ENCODE results near the gene SLF2. TPM values are rescaled to one million over a fixed set of nuclear protein-coding genes. Genes with fewer than 3 reads are reported as not detected.

Gene SLF2
- total and polyA plus RNA-seq, 2 of the 13 experiments (the other 11 are each of a cell fraction or from before 2014, with no cell fraction given), result 12.2 to 48.1 TPM

GRCh38 chr10:100984672-100985177 is 72.0 kb downstream of the SLF2 start (continued):
- TF ChIP-seq ZNF550 (CRISPR knock-in tag; IDR thresholded peaks at IDR 0.05; ENCODE audit: borderline replicate concordance), result no peak
- no peak for TF ChIP-seq ZNF3 (CRISPR knock-in tag; IDR thresholded peaks at IDR 0.05)
- TF ChIP-seq AGO1 (IDR thresholded peaks at IDR 0.05; ENCODE audit: low read depth, low read length, poor library complexity, severe bottlenecking), result no peak
- no peak for TF ChIP-seq TSC22D2 (CRISPR knock-in tag; IDR thresholded peaks at IDR 0.05; ENCODE audit: borderline replicate concordance)
- TF ChIP-seq, protein P1, sequence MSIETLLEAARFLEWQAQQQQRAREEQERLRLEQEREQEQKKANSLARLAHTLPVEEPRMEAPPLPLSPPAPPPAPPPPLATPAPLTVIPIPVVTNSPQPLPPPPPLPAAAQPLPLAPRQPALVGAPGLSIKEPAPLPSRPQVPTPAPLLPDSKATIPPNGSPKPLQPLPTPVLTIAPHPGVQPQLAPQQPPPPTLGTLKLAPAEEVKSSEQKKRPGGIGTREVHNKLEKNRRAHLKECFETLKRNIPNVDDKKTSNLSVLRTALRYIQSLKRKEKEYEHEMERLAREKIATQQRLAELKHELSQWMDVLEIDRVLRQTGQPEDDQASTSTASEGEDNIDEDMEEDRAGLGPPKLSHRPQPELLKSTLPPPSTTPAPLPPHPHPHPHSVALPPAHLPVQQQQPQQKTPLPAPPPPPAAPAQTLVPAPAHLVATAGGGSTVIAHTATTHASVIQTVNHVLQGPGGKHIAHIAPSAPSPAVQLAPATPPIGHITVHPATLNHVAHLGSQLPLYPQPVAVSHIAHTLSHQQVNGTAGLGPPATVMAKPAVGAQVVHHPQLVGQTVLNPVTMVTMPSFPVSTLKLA (IDR thresholded peaks at IDR 0.05), result peak; percentile 83
- no peak for TF ChIP-seq ZNF557 (CRISPR knock-in tag; IDR thresholded peaks at IDR 0.05)
- TF ChIP-seq PAF1 (CRISPR knock-in tag; IDR thresholded peaks at IDR 0.05), result peak; percentile 92; the same call in 1 of the 2 replicates
- TF ChIP-seq ZNF660 (CRISPR knock-in tag; IDR thresholded peaks at IDR 0.05; ENCODE audit: borderline replicate concordance, low read depth), result no peak
- TF ChIP-seq FOXJ3 (CRISPR knock-in tag; IDR thresholded peaks at IDR 0.05; ENCODE audit: borderline replicate concordance), result no peak
- no peak for TF ChIP-seq ZSCAN5A (CRISPR knock-in tag; IDR thresholded peaks at IDR 0.05; ENCODE audit: borderline replicate concordance)
- no peak for TF ChIP-seq ZNF329 (CRISPR knock-in tag; IDR thresholded peaks at IDR 0.05; ENCODE audit: low read depth)
- TF ChIP-seq ZNF800 (CRISPR knock-in tag; IDR thresholded peaks at IDR 0.05), result no peak
- TF ChIP-seq ZNF253 (CRISPR knock-in tag; IDR thresholded peaks at IDR 0.05; ENCODE audit: borderline replicate concordance), result peak; percentile 28; the same call in 1 of the 2 replicates
- no peak for TF ChIP-seq KDM5B (CRISPR knock-in tag; IDR thresholded peaks at IDR 0.05; ENCODE audit: borderline replicate concordance)
- TF ChIP-seq PHF5A (CRISPR knock-in tag; IDR thresholded peaks at IDR 0.05; ENCODE audit: low read depth, unreplicated experiment), result no peak
- no peak for TF ChIP-seq ZNF292 (CRISPR knock-in tag; IDR thresholded peaks at IDR 0.05; ENCODE audit: borderline replicate concordance, low read depth)

Data from HepG2 (cell line).